ENCODE results near the gene TIMP2. TPM values are rescaled to one million over a fixed set of nuclear protein-coding genes. Genes with fewer than 3 reads are reported as not detected.
"Not testable (repeated sequence)": the region's sequence is repeated elsewhere in the genome, so short reads cannot be mapped to it uniquely, and the experiment has no call there.

The TIMP2 gene
- total RNA-seq, 2 experiments from 2014 or later = 1.7 to 2.9 TPM

GRCh38 chr17:78950870-78951269 is 25.7 kb upstream of the TIMP2 start:
- CTCF ChIA-PET = interaction anchor here (1.1 kb wide), 1 partner anchor 85 kb away, joined by 4 read pairs; no protein-coding TSS in a partner anchor
- H3K27me3 Mint-ChIP-seq = no peaks in the 10 kb centered on the region
- peaks cover 5% of the 10 kb centered on the region for H3K4me1 Mint-ChIP-seq
- DNase-seq (no peak), ATAC-seq (no peak)
- H3K36me3 Mint-ChIP-seq = no peaks in the 10 kb centered on the region
- H3K27ac Mint-ChIP-seq = no peak overlapping the region
- no peak overlapping the region for H3K4me3 Mint-ChIP-seq
- H3K9me3 Mint-ChIP-seq (ENCODE audit: low read depth) = peaks cover 4% of the 10 kb centered on the region

GRCh38 chr17:78947235-78948149 is 22.3 kb upstream of the TIMP2 start:
- CTCF ChIA-PET = no interaction called here
- no peaks in the 10 kb centered on the region for H3K36me3 Mint-ChIP-seq
- H3K27ac Mint-ChIP-seq = no peak overlapping the region
- H3K4me3 Mint-ChIP-seq = no peak overlapping the region
- peaks cover 13% of the 10 kb centered on the region for H3K27me3 Mint-ChIP-seq
- ATAC-seq = no peak
- no peaks in the 10 kb centered on the region for H3K4me1 Mint-ChIP-seq
- peaks cover 4% of the 10 kb centered on the region for H3K9me3 Mint-ChIP-seq (ENCODE audit: low read depth)
- no peak for DNase-seq

GRCh38 chr17:78946631-78947030 is 21.4 kb upstream of the TIMP2 start:
- H3K9me3 Mint-ChIP-seq (ENCODE audit: low read depth) = peaks cover 4% of the 10 kb centered on the region
- H3K27me3 Mint-ChIP-seq = peaks cover 13% of the 10 kb centered on the region
- ATAC-seq = no peak
- H3K4me3 Mint-ChIP-seq = no peak overlapping the region
- no peaks in the 10 kb centered on the region for H3K4me1 Mint-ChIP-seq
- CTCF ChIA-PET = no interaction called here
- no peak overlapping the region for H3K27ac Mint-ChIP-seq
- DNase-seq = no peak
- no peaks in the 10 kb centered on the region for H3K36me3 Mint-ChIP-seq

- DNase-seq (no peak), ATAC-seq (no peak)
- Mint-ChIP-seq H3K27ac (no peak overlapping the region), H3K36me3 (no peaks in the 10 kb centered on the region), H3K4me3 (no peak overlapping the region), H3K9me3 (ENCODE audit: low read depth) (peaks cover 4% of the 10 kb centered on the region), H3K27me3 (peaks cover 13% of the 10 kb centered on the region), H3K4me1 (no peaks in the 10 kb centered on the region)
- CTCF ChIA-PET = no interaction called here
Measured at GRCh38 chr17:78946131-78946530, 20.9 kb upstream of the TIMP2 start.

GRCh38 chr17:78945455-78945854 is 20.3 kb upstream of the TIMP2 start:
- H3K27me3 Mint-ChIP-seq = peaks cover 13% of the 10 kb centered on the region
- not testable (repeated sequence) for ATAC-seq
- CTCF ChIA-PET = interaction anchor here (0.8 kb wide), 1 partner anchor 26 kb away, joined by 5 read pairs; no protein-coding TSS in a partner anchor

GRCh38 chr17:78944956-78945355 is 19.8 kb upstream of the TIMP2 start:
- H3K27ac Mint-ChIP-seq = no peak overlapping the region
- no peak overlapping the region for H3K4me3 Mint-ChIP-seq
- no peaks in the 10 kb centered on the region for H3K4me1 Mint-ChIP-seq
- no peaks in the 10 kb centered on the region for H3K36me3 Mint-ChIP-seq
- peaks cover 13% of the 10 kb centered on the region for H3K27me3 Mint-ChIP-seq
- ATAC-seq (no peak), DNase-seq (no peak)
- peaks cover 2% of the 10 kb centered on the region for H3K9me3 Mint-ChIP-seq (ENCODE audit: low read depth)
- CTCF ChIA-PET = interaction anchor here (0.8 kb wide), 1 partner anchor 27 kb away, joined by 5 read pairs; no protein-coding TSS in a partner anchor

More at GRCh38 chr17:78945455-78945854, 20.3 kb upstream of the TIMP2 start:
- not testable (repeated sequence) for H3K36me3 Mint-ChIP-seq; H3K9me3 Mint-ChIP-seq (ENCODE audit: low read depth); H3K27ac Mint-ChIP-seq; H3K4me3 Mint-ChIP-seq; H3K4me1 Mint-ChIP-seq; DNase-seq

- H3K27ac Mint-ChIP-seq = no peak overlapping the region
Measured at GRCh38 chr17:78944026-78944425, 18.8 kb upstream of the TIMP2 start.

GRCh38 chr17:78940708-78941107 is 15.5 kb upstream of the TIMP2 start:
- H3K9me3 Mint-ChIP-seq (ENCODE audit: low read depth) = no peaks in the 10 kb centered on the region
- no peak for DNase-seq
- H3K4me3 Mint-ChIP-seq = no peak overlapping the region
- no peaks in the 10 kb centered on the region for H3K4me1 Mint-ChIP-seq
- H3K27me3 Mint-ChIP-seq = peaks cover 13% of the 10 kb centered on the region
- ATAC-seq = no peak
- CTCF ChIA-PET = interaction anchor here (1.2 kb wide), 1 partner anchor 31 kb away, joined by 3 read pairs; no protein-coding TSS in a partner anchor
- H3K36me3 Mint-ChIP-seq = no peaks in the 10 kb centered on the region
- H3K27ac Mint-ChIP-seq = no peak overlapping the region

More at GRCh38 chr17:78944026-78944425, 18.8 kb upstream of the TIMP2 start:
- no peaks in the 10 kb centered on the region for H3K36me3 Mint-ChIP-seq
- H3K9me3 Mint-ChIP-seq (ENCODE audit: low read depth) = no peaks in the 10 kb centered on the region
- no peak overlapping the region for H3K4me3 Mint-ChIP-seq
- CTCF ChIA-PET = interaction anchor here (0.9 to 2.1 kb wide), 3 partner anchors 21 to 102 kb away, joined by 3 to 6 read pairs (median 3); no protein-coding TSS in a partner anchor
- H3K4me1 Mint-ChIP-seq = no peaks in the 10 kb centered on the region
- ATAC-seq = no peak
- peaks cover 13% of the 10 kb centered on the region for H3K27me3 Mint-ChIP-seq
- DNase-seq = no peak

GRCh38 chr17:78940258-78940657 is 15.1 kb upstream of the TIMP2 start:
- CTCF ChIA-PET = interaction anchor here (1.2 kb wide), 1 partner anchor 32 kb away, joined by 3 read pairs; no protein-coding TSS in a partner anchor

GRCh38 chr17:78939615-78940014 is 14.4 kb upstream of the TIMP2 start:
- DNase-seq = no peak
- Mint-ChIP-seq H3K27ac (no peak overlapping the region), H3K27me3 (peaks cover 7% of the 10 kb centered on the region), H3K4me3 (no peak overlapping the region), H3K4me1 (no peaks in the 10 kb centered on the region), H3K36me3 (no peaks in the 10 kb centered on the region), H3K9me3 (ENCODE audit: low read depth) (no peaks in the 10 kb centered on the region)
- ATAC-seq = no peak
- CTCF ChIA-PET = no interaction called here

More at GRCh38 chr17:78940258-78940657, 15.1 kb upstream of the TIMP2 start:
- ATAC-seq (no peak), DNase-seq (no peak)
- H3K27me3 Mint-ChIP-seq = peaks cover 12% of the 10 kb centered on the region
- H3K27ac Mint-ChIP-seq = no peak overlapping the region
- H3K9me3 Mint-ChIP-seq (ENCODE audit: low read depth) = no peaks in the 10 kb centered on the region
- no peaks in the 10 kb centered on the region for H3K4me1 Mint-ChIP-seq
- H3K4me3 Mint-ChIP-seq = no peak overlapping the region
- no peaks in the 10 kb centered on the region for H3K36me3 Mint-ChIP-seq

GRCh38 chr17:78937561-78937960 is 12.4 kb upstream of the TIMP2 start:
- CTCF ChIA-PET = no interaction called here
- no peak overlapping the region for H3K4me3 Mint-ChIP-seq
- no peak overlapping the region for H3K27ac Mint-ChIP-seq
- no peaks in the 10 kb centered on the region for H3K36me3 Mint-ChIP-seq
- peaks cover 19% of the 10 kb centered on the region for H3K4me1 Mint-ChIP-seq
- no peak for DNase-seq
- no peak for ATAC-seq
- no peaks in the 10 kb centered on the region for H3K9me3 Mint-ChIP-seq (ENCODE audit: low read depth)
- no peaks in the 10 kb centered on the region for H3K27me3 Mint-ChIP-seq

- Mint-ChIP-seq H3K4me3 (no peak overlapping the region), H3K9me3 (ENCODE audit: low read depth) (no peaks in the 10 kb centered on the region), H3K4me1 (peaks cover 20% of the 10 kb centered on the region), H3K27ac (no peak overlapping the region), H3K27me3 (no peaks in the 10 kb centered on the region), H3K36me3 (no peaks in the 10 kb centered on the region)
- no peak for ATAC-seq
- no peak for DNase-seq
- CTCF ChIA-PET = no interaction called here
Measured at GRCh38 chr17:78935419-78936323, 10.5 kb upstream of the TIMP2 start.

All from activated CD8-positive, alpha-beta memory T cell treated with anti-CD3 and anti-CD28 coated beads, Interleukin-2, amount 10 ng/mL, durations not matched to agents 7 days and 5 days (primary cell).